HG03108 (cell line): ENCODE data around the gene FNDC3B.

Experiments
- ATAC-seq: cut with Tn5 transposase; IDR thresholded peaks from one replicate; pipeline ENCODE4 v1.9.1; 2021; ENCODE audit warnings: moderate library complexity; ENCODE audit not compliant: unreplicated experiment

FNDC3B gene

DNA sequence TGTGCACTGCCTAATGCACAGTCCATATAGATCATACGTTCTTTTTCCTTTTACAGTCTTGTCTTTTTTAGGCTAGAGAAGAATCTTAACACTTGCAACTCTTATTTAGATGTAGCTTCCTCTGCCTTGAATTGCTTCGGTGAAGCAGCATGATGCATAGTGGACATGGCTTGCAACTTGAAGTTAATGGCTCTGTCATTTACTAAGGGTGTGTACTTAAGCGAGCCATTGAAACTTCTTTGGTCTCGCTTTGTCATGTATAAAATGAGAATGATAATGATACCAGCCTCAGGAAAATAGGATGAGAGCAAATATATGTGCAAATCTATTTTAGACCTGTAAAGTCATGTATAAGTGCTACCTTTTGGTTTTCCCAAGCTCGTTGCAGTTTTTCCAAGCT, 261.5 kb downstream of the FNDC3B start:
- no peak for ATAC-seq

DNA sequence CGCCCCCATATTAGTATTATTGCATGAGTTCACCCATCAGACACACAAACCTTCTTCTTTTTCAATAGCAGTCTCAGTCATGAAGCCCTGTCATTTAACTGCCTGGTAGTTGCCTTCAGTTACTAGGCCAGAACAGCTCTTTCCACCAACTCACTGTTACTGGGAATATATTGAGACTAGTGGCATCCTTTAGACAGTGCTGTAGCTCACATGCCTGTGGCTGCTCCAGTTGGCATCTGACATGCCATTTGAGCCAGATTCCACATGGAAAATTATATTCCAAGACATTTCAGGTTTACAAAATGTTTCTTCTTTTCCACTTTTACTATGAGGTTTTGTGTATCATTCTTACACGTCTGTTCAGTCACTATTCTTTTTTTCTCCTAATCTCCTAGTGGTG, 262.8 kb downstream of the FNDC3B start:
- no peak for ATAC-seq

DNA sequence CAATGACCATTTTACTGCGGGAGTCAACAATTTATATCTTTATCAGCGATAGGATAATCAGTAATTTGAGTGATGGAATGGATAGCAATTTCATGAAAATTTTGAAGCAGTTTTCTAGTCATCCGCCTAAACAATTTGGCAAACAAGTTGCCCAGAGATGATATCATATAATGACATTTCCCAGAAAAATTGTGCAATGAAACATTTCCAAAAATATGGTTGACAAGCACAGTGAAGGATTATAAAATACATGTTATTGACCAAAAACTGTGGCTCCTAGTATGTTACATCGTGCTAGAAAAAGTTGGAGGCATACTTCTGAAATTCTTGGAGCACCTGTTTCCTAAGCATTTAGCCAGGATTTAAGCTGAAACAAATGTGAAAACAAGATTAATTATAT, 263.8 kb downstream of the FNDC3B start:
- no peak for ATAC-seq

DNA sequence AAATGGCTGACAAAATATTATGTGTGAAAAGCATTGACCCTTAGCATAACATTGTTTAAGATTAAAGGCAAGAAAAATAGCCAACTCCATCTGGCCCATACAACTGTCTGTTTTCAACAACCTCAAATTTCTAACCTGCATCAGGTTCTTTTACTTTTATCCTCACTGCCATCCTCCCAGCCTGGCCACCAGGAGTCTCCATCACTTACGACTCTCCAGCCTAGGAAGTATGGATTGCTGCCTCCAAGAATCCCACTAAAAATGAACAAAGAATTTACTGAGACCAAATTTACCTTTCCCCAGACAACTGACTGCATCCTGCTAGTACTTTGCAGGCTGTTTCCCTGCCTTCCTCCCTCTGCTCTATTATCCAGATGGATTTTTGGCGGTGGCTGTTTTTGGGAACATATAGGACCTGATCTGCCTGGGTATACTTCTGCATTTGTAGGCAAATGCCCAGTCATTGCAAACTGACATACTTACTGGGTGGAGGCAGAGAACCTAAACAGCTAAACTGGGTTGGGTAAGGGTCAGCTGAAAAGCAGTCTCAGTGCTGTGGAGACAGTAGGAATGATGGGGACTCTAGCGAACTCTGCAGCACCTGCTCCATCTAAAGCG, 264.7 kb downstream of the FNDC3B start:
- ATAC-seq = no peak

DNA sequence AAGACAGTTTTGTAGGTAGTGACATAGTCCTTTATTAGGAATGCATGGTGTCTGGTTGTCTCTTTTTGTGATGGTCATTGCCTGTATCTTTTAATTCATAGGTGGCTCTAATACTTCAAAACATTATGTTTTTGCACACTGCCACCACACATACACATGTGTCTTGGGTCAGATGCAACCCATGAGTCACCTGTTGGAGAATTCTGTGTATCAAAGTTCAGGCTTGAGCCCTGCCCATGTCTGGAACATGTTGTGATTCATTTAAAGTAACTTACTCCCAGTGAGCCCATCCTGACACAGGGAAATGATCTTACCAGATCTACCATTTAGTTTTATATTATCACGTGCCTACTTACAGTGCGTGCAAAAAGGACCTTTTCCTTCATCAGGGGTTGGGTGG, 266.2 kb downstream of the FNDC3B start:
- ATAC-seq = no peak

DNA sequence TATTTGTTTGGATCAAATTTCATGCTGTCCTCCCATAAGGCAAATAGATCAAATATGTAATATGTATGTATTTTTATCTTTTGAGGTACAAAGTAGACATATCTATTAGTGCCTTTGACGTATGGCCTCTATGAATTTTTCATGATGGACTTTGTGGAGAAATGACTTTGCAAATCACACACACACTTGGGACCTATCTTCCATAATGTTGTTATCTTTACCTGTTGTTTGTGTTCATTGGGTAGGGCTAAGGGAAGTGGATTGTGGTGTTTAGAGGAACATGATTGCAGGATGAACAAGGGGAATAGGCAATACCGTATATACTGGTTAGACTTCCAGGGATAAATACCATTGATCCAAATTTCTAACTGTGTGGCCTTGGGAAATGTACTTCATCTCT, 266.6 kb downstream of the FNDC3B start:
- no peak for ATAC-seq

DNA sequence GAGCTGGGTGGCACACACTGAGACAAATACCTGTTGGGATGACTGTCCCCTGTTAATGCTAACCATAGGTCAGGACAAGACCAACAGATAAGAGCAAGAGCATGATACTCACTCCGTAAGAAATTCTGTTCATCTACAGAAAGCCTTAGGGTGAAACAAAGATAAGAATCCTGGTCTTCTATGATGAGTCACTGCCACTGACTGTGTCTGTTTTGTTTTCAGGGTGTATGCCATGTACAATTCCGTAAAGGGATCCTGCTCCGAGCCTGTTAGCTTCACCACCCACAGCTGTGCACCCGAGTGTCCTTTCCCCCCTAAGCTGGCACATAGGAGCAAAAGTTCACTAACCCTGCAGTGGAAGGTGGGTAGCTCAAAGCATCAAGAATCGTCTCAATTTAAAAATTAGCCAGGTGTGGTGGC, 267.8 kb downstream of the FNDC3B start:
- ATAC-seq = no peak

DNA sequence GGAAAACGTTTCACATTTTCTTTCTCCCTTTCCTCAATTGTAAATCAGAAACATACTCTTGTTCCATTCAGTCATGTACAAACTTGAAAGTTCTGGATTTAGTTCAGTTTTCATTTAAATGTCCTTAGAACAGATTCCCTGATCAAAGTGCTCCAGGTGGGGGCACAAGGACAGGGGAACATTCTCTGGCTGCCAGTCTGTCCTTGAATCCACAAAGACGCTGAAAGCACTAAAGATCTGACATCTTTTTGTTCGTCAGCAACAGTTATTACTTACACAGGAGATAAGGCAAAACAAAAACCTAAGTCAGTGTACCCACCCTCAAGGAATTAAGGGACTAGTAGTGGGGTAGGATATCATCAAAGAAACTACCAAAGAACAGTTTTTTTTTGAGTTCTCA, 269.7 kb downstream of the FNDC3B start:
- no peak for ATAC-seq

DNA sequence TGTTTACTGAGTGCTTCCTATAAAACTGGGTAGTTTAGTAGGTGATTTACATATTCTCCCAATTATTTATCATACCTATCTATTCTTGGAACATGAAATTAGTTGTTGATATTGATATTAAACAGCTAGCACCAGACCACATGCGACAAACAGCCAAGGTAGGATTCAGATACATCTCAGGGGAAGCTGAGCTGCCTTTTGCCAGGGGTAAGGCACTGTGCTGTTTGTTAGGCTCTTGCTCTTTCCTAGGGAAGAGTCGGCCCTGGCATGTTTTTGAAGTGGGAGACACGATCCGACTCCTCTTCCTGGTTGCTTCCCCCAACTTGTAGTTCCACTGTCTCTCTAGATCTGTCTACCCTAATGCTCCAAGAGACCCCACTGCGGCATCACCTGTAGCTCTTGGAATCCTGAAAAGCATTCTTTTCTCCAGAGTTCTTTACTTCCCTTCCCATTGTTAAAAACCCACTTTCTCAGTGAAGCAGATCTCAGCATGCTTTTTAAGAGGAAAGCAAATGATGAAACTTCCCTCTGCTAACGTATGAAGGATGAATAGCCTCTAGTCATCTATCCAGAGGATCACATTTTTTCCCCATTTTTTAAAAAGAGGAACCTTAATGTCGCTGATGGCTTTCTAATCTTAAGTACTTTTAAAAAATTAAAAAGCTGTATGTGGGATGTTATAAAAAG, 270.5 kb downstream of the FNDC3B start:
- ATAC-seq = no peak

DNA sequence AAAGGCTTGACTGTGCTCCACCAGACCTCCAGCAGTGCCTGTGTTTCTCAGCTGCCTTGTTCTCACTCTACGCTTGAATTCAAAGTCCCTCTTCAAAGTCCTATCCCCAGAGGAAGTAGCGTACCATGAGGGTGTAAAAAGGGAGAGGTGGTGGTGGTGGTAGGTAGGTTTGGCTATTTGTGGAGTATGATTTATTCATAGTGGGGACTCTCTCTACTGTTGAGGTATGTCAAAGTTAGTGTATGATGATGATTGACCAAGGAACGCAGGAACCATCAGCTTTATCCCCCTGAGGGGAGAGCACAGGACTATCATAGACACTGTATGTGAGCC, 271.0 kb downstream of the FNDC3B start:
- no peak for ATAC-seq

DNA sequence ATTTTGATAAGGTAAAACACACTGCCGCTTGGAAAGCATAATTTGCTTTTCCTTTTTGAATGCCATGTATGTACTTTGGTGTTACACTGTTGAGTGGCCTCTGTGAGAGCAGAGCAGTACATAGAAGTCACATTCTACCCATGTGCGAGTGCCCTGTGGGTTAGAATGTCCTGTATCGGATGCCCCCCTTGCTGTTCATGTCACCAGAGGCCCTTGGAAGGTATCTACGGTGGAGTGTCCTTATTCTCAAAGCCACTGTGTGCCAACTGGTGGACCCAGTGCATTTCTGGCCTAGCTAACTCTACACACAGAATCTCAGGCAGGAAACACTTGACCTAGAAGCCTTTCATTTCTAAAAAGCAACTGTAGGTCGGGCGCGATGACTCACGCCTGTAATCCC, 271.8 kb downstream of the FNDC3B start:
- no peak for ATAC-seq

DNA sequence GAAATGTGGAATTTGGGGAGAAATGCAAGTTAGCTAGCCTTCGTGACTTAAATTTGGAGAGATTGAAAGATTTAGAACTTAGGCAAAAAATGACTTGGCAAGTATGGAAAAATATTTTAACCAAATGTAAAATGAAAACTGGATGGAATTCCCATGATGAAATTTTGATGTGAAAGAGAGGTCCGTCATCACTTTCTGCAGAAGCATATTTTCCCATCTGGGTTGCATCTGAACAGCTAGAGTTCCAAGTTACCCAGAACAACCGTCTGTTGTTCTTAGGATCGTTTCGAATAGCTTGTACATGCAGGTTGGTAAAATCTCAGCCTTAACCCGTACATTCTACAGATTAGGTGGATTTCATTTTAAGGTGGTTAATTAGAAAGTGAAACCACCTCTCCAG, 272.6 kb downstream of the FNDC3B start:
- ATAC-seq = no peak

DNA sequence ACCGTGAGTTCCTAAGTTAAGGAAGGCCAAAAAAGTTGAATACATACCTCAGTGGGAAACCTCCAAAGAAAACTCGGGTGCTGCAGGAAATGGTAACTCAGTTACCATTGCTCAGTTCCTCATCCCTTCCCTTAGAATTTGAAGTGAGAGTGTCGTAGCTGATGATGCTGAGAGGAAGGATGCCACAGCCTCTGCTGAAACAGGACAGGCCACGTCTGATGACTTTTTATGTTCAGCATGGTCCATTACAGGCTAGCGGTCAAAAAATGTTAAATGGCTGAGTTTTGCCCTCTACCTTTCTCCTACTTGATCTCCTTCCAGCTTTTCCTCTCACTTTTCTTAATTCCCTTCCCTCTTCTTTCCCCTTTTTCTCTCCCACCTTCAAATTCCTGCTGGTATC, 273.3 kb downstream of the FNDC3B start:
- ATAC-seq = no peak

DNA sequence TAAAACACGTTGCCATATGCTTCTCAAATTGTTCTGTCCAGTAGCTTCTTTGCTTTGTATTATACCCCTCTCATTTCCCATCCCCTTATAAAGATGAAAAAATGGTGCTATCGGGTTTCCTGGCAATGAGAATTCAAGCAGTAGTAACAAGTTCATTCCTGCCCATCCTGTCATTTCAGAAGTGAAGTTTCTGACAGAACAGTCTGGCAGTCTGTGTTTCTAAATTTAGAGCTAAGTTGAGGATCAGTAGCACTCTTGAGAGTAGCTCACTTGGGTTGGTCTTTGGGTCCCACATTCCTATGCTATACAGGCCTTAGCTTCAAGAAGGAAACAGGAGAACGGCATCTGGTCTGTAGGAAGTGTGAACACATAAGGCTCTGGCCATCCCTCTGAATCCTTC, 274.3 kb downstream of the FNDC3B start:
- no peak for ATAC-seq

DNA sequence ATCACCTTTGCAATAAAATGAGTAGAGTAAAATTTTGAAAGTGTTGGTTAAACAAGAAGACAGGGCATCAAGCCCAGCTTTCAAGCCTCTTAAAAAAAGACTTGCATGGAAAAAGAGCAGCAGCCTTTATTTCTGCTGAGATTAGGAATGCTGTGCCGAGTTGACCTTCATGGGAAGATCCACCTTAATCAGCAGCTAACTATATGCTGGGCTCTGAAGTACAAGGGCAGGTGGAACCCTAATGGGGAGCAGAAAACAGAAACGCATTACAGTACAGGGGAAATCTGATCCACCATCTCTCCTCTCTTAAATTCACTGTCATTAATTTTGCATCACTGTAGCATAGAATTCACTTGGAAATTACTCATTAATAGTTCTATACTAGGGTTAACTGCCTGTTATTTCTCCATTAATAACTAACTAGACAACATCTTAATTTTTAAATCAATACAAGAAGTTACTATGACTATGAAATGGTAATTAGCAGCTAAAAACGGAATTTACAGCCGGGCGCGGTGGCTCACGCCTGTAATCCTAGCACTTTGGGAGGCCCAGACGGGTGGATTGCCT, 275.3 kb downstream of the FNDC3B start:
- no peak for ATAC-seq

DNA sequence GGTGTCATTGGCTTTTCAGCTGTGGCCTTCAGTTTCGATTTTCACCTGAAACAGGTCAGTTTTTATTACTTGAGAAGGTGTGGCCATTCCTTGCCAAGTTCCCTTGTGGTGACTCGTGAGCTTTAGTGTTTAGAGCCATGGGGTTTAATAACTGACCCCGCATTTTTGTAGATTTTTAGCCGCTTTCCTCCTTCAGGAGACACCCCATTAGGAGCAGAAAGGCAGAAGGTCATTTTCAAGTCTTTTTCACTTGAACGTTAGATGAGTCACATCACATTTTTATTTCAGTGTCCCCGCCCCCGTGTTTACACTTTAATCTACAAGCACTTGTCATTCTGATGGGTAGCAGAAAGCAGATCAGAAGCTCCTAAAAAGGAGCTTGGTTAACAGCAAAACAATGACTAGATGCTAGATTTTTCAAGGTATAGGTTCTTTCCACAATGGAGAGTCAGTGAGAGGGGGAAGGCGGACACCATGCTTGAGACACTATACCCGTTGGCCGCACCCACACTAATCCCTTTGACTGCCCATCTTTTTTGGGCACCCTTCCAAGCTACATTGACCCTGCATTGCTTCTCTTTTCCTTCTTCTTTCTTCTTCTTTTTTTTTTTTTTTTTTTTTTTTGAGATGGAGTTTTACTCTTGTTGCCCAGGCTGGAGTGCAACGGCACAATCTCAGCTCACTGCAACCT, 276.2 kb downstream of the FNDC3B start:
- no peak for ATAC-seq

DNA sequence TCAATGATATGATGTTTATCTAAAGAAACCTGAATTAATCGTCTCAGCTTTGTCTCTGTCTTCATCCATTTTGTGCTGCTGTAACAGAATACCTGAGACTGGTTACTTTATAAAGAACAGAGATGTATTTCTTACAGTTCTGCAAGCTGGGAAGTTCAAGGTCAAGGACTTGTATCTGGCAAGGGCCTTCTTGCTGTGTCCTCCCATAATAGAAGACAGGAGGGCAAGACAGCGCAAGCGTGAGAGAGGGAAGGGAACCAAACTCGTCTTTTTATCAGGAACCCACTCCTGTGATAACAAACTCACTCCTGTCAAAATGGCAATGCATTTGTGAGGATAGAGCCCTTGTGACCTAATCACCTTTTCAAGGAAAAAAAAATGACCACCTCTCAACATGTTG, 277.4 kb downstream of the FNDC3B start:
- ATAC-seq = no peak

DNA sequence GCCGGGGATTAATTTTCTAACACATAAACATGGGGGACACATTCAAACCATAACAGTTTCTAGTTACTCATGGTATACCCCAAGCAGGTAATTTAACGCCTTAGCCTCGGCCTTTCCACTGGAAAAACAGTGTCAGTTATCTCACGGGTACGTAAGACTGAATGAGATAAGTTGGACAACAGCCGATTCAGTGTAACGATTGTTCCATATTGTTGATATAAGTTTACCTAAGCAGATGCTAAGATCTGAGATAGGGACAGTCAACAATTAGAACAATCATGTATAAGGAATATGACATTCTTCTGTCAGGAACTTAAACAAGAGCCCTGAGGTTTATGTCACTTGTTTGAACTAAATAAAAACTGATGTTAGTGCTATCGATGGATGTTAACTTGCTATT, 278.1 kb downstream of the FNDC3B start:
- ATAC-seq = no peak

DNA sequence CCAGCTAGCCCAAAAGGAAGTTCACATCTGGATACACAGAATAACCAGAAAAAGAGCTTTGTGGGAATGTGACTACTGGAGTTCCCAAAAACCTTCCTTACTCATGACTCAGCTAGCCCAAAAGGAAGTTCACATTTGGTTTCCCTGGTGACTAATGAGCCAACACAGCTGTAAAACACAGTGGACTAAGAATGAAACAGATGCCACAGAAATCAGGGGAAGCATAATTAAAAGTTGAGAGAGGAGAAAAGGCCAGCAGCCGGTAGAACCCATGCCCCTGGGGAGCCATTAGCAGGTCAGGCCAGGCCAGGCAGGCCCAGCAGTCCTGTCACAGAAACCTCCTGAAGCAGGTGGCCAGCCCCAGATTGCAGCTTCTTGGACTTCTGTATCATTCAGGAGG, 278.6 kb downstream of the FNDC3B start:
- ATAC-seq = peak; percentile 79

DNA sequence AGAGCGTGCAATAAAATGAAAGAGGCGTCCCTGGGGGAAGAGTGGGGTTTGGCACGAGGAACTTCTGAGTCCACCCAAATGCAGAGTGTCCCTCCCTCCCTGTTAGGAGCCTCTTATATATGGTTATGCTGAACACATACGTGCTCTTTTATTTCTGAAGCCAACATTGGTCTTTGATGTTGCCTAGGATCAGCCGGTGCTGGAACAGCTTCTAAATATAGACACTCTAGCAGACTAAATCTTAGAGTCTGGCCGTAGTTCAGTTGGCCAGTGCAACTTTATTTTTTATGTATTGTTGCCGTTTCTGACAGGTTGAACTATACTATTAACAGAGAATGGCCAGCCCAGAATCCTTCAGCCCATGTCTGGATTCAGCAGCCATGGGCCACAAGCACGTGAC, 280.2 kb downstream of the FNDC3B start:
- ATAC-seq = no peak

DNA sequence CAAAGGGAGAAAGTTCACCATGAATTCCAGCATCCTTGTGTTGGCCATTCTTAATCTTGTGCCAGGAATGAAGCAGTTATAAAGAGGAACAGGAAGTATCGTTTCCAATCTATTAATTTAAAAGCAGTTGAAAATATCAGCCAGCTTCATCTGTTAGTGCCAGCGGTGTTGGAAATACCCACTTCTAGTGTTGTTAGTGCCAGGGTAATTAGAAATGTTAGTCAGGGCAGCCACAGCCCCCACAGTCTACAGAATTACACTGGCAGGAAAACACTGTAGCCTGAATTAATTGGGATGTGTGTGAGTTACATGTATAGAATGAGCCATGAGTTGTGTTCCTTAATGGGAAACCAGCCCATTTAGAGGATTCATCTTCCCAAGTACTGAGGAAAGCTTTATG, 281.1 kb downstream of the FNDC3B start:
- no peak for ATAC-seq

DNA sequence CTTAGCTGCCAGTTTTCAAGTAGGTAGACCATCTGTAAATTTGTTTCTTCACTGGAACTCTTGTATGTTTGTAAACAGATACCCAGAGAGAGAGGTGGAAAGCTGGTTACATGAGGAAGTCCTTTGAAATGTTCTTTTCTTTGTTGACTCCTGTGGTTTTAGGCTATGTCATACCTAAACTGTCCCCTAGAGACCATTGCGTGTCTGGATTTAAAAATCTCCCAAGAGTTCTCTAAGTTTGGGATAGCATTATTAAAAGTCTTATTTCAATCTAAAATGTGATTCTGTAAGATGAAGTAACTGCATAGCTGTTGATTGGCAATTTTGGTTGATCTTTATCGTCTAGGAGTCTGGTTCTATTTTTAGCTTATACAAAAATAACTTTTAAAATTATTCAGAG, 281.7 kb downstream of the FNDC3B start:
- ATAC-seq = no peak
